RCC 7860 (cell line): ENCODE data around the gene IL1R1.
A peak's percentile ranks its signal among the peaks of the same experiment; 100 is the strongest.
"Not testable (repeated sequence)": the region's sequence is repeated elsewhere in the genome, so short reads cannot be mapped to it uniquely, and the experiment has no call there.

Experiments used
- DNase-seq: peaks from one replicate; pipeline ENCODE4 v3.0.0-alpha.2; 2015; ENCODE audit warnings: low spot score
- FAIRE-seq: peaks from 2 replicates; lab custom pipeline; 2012; peaks lifted over from hg19 to GRCh38; lab: Jason Lieb, UNC

IL1R1 gene, protein sequence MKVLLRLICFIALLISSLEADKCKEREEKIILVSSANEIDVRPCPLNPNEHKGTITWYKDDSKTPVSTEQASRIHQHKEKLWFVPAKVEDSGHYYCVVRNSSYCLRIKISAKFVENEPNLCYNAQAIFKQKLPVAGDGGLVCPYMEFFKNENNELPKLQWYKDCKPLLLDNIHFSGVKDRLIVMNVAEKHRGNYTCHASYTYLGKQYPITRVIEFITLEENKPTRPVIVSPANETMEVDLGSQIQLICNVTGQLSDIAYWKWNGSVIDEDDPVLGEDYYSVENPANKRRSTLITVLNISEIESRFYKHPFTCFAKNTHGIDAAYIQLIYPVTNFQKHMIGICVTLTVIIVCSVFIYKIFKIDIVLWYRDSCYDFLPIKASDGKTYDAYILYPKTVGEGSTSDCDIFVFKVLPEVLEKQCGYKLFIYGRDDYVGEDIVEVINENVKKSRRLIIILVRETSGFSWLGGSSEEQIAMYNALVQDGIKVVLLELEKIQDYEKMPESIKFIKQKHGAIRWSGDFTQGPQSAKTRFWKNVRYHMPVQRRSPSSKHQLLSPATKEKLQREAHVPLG

GRCh38 chr2:102141970-102142828 lies at the start of gene IL1R1:
Gene IL1R1, plus strand, starts transcription at chr2:102142746. Its CDS starts 14,979 bp downstream, at chr2:102157725.
- DNase-seq (peak; percentile 44), FAIRE-seq (no peak)

GRCh38 chr2:102093662-102094061 lies 48.9 kb upstream of the IL1R1 start:
- no peak for FAIRE-seq
- no peak for DNase-seq

GRCh38 chr2:102094917-102095316 lies 47.6 kb upstream of the IL1R1 start:
- peak; percentile 68 for DNase-seq
- no peak for FAIRE-seq

DNA sequence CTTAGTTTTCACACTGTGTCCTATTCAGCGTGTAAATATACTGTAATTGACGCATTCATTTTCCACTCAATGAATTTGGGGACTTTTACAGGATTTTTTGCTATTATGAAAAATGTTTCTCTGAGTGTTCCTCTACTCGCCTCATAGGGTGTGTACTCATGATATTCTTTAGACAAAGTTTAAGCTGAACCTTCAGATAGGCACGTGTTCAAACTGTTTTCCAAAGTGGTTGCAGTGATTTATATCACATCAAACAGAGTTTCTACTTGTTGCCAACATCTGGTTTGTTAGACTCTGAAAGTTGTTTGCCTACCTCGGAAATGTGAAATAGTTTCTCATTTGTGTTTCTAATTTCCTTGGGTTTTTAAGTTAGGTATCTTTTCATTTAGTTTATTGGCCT lies 46.4 kb upstream of the IL1R1 start:
- no peak for FAIRE-seq
- no peak for DNase-seq

DNA sequence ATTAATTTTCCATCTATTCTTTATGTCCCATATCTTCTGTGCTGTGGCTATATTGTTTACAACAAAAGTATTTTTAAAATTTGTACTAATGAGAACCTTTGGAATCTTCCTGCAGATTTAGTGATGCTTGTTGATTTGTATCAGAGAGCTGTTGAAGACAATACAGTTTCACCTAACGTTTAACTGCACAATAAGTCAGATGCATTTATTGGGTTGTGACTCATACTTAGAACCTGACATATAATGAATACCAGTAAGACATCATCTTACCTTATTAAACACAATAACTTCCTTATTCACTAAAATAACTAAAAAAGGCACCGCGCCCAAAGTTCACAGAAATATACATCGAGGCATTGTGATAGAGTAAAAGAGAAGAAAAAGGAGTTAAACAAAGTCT lies 43.8 kb upstream of the IL1R1 start:
- DNase-seq (no peak), FAIRE-seq (no peak)

DNA sequence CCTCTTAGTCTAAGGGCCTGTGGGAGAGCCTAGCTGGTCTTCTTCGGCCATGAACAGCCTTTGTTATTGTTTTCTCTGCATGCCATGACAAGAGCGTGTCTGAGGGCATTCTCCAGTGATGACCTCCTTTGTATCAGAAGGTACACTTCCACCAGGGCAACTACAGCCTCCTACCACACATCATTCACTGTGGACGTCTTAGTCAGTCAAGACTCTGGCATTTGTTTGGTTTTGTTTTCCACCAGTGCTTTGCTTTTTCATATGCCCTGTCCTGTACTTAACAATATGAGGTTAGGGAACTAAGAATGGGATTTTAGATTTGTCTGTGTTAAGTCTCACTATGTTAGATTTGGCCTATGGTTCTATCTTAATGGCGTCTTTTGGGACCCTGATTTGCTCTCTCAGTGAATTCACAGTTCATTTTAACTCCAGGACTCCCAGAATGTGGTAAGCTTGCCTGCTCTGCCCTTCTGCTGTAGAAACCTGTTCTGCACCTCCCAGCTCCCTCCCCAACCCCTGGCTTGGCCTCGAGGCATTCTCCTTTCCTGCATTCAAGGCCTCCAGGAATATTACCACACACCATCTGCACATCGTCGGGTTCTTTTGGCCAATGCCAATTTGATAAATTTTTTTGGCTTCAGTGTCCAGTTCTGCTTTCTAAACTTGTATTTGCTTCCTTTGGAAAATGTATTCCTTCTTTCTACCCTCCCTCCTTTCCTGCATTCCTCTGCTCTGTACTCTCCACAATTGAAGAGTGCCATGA lies 42.8 kb upstream of the IL1R1 start:
- FAIRE-seq (no peak), DNase-seq (no peak)

GRCh38 chr2:102100371-102101096 lies 42.0 kb upstream of the IL1R1 start:
- DNase-seq (peak; percentile 97), FAIRE-seq (peak; percentile 98)

DNA sequence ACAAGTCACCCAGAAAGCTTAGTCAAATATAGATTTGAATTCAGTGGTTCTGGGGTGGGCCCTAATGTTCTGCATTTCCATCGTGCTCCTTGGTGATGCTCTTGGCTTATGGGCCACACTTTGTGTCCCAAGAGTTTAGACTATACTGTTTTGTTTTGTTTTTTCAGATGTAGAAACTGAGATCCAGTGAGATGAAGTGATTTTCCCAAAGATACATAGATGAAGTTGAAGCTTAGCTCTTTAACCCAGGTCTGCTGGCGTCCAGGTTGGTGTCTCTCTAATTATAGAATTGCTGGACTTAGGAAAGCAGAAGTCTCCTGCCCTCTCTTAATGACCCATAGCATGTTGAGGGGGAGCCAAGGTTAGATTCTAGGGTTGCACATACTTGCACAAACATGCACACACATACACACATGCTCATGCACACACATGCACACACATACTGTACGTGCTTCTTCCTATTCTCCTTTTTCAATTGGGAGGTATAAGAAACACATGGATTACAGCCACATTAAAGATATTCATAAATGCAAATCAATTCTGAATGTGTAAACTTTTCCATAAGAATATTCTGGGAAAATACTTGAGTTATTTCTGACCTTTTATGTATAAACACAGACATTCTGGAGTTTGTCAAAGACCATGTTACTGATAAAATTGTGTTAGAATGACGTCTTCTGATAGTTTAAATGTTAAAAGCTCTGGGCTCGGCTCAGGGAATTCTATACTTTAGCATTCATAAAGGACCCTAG lies 41.3 kb upstream of the IL1R1 start:
- DNase-seq (no peak), FAIRE-seq (no peak)

GRCh38 chr2:102101849-102102635 lies 40.5 kb upstream of the IL1R1 start:
- DNase-seq (no peak), FAIRE-seq (no peak)

GRCh38 chr2:102102636-102102948 lies 40.0 kb upstream of the IL1R1 start:
- FAIRE-seq, DNase-seq: not testable (repeated sequence)

DNA sequence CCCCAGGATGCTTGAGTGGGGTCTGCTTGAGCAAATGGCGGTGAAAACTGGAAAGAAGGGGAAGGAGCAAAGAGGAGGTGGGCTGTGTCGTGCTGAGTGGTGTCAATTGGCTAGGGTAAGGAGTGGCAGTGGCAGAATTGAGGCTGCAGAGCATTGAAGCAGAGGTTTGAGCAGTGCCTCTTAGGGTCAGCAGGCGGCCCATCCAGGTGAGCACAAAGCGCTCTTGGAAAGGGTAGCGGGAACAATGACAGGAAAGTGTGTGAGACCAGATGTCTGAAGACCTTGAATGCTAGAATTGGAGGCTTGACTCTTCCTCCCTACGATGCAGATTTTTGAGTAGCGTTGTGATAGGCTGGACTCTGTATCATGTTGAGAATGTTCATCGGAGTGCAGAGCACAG lies 39.3 kb upstream of the IL1R1 start:
- FAIRE-seq (no peak), DNase-seq (no peak)

DNA sequence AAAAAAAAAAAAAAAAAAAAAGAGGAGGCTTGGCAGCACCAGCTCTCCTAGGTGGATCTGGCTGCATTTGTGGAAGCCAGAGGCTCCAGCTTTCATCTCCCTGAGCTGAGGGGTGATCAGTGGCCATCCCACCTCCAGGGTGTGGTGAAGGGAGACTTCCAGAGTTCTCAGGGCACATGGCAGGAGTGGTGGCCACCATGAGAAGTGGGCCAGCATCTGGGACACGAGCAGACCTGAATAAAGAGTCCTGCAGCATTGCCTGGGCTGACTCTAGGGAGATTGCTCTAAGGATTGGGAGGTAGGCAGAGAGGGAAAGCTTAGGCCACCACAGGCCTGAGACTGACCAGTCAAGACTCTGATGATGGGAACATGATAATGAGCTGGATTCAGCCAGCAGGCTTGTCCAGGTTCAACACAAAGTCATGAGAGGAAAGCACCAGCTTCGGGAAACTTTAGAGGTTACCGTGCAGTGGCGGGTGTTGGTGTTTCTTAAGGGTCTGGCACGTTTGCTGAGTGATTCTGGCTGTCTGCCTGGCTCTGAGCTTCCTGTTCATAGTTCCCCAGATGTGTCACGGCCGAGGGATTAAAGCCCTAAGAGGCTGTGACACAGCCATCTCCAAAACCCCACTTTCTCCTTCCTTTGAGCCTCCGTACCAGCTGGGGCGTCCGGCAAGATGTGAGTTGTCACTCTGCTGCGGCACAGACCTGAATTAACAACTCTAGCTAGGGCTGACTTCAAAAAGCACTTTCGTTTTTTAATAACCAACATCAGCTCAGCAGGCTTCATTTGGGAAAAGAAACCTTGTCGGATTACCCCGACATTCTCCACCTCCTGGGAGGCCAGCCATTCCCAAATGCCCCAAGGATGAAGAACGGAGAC lies 38.3 kb upstream of the IL1R1 start:
- FAIRE-seq = peak; percentile 67
- peak; percentile 79 for DNase-seq

- peak; percentile 68 for DNase-seq
- peak; percentile 86 for FAIRE-seq
Measured at GRCh38 chr2:102106133-102106556, 36.4 kb upstream of the IL1R1 start.

- FAIRE-seq, DNase-seq: not testable (repeated sequence)
Measured at GRCh38 chr2:102106813-102107740, 35.5 kb upstream of the IL1R1 start.

GRCh38 chr2:102107741-102108070 lies 34.8 kb upstream of the IL1R1 start:
- DNase-seq (peak; percentile 70), FAIRE-seq (peak; percentile 96)

DNA sequence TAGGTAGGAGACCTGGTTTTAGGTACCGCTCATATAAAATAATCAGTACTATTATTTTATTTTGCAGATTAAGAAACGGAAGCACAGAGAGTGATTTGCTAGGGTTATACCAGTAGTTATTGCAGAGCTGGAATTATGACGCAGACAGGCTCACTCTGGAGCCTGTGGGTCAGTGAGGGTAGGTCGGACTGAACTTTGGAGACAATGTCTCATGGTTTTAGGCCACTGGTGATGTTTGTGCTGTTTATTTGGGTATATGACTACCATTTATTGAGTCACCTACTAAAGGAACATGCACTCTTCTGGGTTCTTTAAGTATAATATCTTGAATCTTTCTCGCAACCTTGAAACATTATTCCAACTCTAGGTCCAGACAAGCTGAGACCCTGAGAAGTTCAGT lies 33.5 kb upstream of the IL1R1 start:
- DNase-seq (no peak), FAIRE-seq (no peak)

GRCh38 chr2:102110171-102110570 lies 32.4 kb upstream of the IL1R1 start:
- no peak for DNase-seq

More at GRCh38 chr2:102110171-102110570, 32.4 kb upstream of the IL1R1 start:
- FAIRE-seq = no peak
